H9 (cell line): Measurements from ENCODE around the gene EIF4E. TPM values are rescaled to one million over a fixed set of nuclear protein-coding genes. Genes with fewer than 3 reads are reported as not detected.

Experiments used
- total RNA-seq: library from RNA; stranded (reverse); gene quantifications from 2 replicates; pipeline ENCODE4 v1.2.1, GENCODE V29; 2021

The EIF4E gene
- total RNA-seq, 1 experiment from 2014 or later, result 163 TPM

Other genes starting within 250 kb of the EIF4E start
- gene METAP1, start 66.6 kb upstream of the EIF4E start, total RNA-seq, result 63.2 and 63.5 TPM in 2 replicates
- 284 and 285 TPM in 2 replicates for gene ADH5, start 159.7 kb upstream of the EIF4E start, total RNA-seq
- not detected in 2 replicates for gene ADH4, start 215.2 kb upstream of the EIF4E start, total RNA-seq